Astrocyte (in vitro differentiated cells and primary cell): ENCODE measurements around the gene THOC2.

Source experiments
- EZH2 ChIP-seq: IDR thresholded peaks from 2 replicates; pipeline ENCODE4 v1.6.1; 2012; ENCODE audit warnings: mild to moderate bottlenecking, low read length, inconsistent platforms; ENCODE audit not compliant: insufficient read depth
- TF ChIP-seq, protein P1 (sequence below): IDR thresholded peaks from 2 replicates; pipeline ENCODE4 v1.5.1; 2011; ENCODE audit warnings: low read depth, mild to moderate bottlenecking, inconsistent platforms, low read length, moderate library complexity; ENCODE audit not compliant: insufficient read depth

DNA sequence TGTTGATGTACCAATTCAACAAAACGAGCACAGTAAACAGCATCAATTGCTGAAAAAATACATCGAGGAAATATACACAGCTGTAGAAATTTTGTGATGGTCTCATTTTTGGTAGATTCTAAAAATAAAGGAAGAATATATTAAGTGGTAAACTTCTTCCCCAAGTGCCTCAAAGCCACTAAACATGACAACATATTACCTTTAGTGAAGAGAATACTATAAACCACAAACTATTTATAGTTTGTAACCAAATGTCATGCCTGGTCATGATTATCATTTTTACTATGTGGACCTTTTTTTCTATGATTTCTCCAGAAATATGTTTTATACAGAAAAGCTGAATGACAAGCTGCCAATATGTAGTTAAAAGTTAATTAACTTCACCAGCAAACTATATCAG lies 106.9 kb downstream of the THOC2 start:
- TF ChIP-seq, protein P1, sequence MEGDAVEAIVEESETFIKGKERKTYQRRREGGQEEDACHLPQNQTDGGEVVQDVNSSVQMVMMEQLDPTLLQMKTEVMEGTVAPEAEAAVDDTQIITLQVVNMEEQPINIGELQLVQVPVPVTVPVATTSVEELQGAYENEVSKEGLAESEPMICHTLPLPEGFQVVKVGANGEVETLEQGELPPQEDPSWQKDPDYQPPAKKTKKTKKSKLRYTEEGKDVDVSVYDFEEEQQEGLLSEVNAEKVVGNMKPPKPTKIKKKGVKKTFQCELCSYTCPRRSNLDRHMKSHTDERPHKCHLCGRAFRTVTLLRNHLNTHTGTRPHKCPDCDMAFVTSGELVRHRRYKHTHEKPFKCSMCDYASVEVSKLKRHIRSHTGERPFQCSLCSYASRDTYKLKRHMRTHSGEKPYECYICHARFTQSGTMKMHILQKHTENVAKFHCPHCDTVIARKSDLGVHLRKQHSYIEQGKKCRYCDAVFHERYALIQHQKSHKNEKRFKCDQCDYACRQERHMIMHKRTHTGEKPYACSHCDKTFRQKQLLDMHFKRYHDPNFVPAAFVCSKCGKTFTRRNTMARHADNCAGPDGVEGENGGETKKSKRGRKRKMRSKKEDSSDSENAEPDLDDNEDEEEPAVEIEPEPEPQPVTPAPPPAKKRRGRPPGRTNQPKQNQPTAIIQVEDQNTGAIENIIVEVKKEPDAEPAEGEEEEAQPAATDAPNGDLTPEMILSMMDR: no peak
- TF ChIP-seq EZH2: no peak
